ENCODE data around the gene NDUFAF5.

Gene NDUFAF5

DNA sequence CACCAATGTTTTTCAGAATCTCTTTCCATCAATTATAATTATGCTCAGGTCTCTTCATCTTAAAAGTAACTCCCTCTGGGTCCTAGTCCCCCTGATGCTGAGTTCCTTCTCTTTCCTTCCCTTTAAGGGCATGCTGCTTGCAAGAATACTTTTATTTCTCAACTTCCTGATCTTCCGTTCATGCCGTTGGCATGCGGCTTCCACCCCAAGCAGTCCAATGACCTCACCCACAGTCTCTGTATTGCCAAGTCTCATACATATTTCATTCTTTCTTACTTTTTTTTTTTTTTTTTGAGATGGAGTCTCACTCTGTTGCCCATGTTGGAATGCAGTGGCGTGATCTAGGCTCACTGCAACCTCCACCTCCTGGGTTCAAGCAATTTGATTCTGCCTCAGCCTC is 83.5 kb downstream of the NDUFAF5 start:
- TF ChIP-seq, protein P1, sequence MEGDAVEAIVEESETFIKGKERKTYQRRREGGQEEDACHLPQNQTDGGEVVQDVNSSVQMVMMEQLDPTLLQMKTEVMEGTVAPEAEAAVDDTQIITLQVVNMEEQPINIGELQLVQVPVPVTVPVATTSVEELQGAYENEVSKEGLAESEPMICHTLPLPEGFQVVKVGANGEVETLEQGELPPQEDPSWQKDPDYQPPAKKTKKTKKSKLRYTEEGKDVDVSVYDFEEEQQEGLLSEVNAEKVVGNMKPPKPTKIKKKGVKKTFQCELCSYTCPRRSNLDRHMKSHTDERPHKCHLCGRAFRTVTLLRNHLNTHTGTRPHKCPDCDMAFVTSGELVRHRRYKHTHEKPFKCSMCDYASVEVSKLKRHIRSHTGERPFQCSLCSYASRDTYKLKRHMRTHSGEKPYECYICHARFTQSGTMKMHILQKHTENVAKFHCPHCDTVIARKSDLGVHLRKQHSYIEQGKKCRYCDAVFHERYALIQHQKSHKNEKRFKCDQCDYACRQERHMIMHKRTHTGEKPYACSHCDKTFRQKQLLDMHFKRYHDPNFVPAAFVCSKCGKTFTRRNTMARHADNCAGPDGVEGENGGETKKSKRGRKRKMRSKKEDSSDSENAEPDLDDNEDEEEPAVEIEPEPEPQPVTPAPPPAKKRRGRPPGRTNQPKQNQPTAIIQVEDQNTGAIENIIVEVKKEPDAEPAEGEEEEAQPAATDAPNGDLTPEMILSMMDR (IDR thresholded peaks at IDR 0.05; ENCODE audit: low read depth, low read length): no peak

DNA sequence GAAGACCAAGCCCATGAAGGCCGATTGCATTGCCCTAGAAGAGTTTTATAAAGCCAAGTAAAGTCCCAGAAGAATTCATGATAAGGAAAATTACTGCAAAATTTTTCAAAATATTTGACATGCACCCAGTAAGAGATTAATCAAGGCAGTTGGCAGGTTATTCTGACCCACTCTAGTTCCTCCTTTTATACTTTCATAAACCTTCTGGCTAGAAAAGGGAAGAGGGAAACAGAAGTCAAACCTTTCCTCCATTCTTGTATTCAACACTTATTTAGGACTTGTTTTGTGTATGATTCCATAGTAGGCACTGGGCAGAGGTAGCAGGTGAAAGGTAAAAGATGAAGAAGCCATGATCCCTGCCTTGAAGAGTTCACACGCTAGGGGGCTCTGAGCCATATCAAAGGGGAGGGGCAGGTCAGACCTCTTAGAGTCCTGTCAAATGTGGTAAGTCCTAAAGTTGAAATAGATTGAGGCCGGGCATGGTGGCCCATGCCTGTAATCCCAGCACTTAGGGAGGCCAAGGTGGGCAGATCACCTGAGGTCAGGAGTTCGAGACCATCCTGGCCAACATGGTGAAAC is 85.4 kb downstream of the NDUFAF5 start:
- TF ChIP-seq, protein P1 (IDR thresholded peaks at IDR 0.05; ENCODE audit: low read depth, low read length): no peak

More for the DNA sequence above, 83.5 kb downstream of the NDUFAF5 start:
- H3K4me3 ChIP-seq (ENCODE audit: low read depth, low read length): no peak overlapping the region

More for the DNA sequence above, 85.4 kb downstream of the NDUFAF5 start:
- H3K4me3 ChIP-seq (ENCODE audit: low read depth, low read length): no peak overlapping the region

Data from WI38 (cell line).